KMS-11 (cell line): Measurements from ENCODE around the gene LELP1.
"Not testable (repeated sequence)": the region's sequence is repeated elsewhere in the genome, so short reads cannot be mapped to it uniquely, and the experiment has no call there.

Experiments used
- H2AFZ ChIP-seq: fragments of 200-600 bp; sonication (generic); 2 replicates; pipeline ENCODE4 v1.6.1; 2016; ENCODE audit warnings: antibody characterized with exemption, mixed run types, low read depth
- H3K27ac ChIP-seq: fragments of 200-600 bp; sonication (generic); 2 replicates; pipeline ENCODE4 v1.6.1; 2016; ENCODE audit warnings: mild to moderate bottlenecking, mixed run types
- H3K27me3 ChIP-seq: fragments of 200-600 bp; sonication (generic); 2 replicates; pipeline ENCODE4 v1.6.1; 2017; ENCODE audit warnings: mild to moderate bottlenecking, low read depth, mixed run types, moderate library complexity; ENCODE audit not compliant: insufficient read depth
- H3K36me3 ChIP-seq: fragments of 200-600 bp; sonication (generic); 2 replicates; pipeline ENCODE4 v1.6.1; 2017; ENCODE audit warnings: mild to moderate bottlenecking, mixed run types; ENCODE audit not compliant: insufficient read depth
- H3K4me1 ChIP-seq: fragments of 200-600 bp; sonication (generic); 2 replicates; pipeline ENCODE4 v1.6.1; 2016; ENCODE audit warnings: mild to moderate bottlenecking, low read depth, mixed run types; ENCODE audit not compliant: poor library complexity, severe bottlenecking
- H3K4me2 ChIP-seq: fragments of 200-600 bp; sonication (generic); 2 replicates; pipeline ENCODE4 v1.7.0; 2016; ENCODE audit warnings: mild to moderate bottlenecking, mixed run types
- H3K4me3 ChIP-seq: fragments of 200-600 bp; sonication (generic); IDR thresholded peaks from 2 replicates; pipeline ENCODE4 v1.6.1; 2017; ENCODE audit warnings: low read depth, low read length, mixed read lengths; ENCODE audit not compliant: insufficient read depth
- H3K79me2 ChIP-seq: fragments of 200-600 bp; sonication (generic); 2 replicates; pipeline ENCODE4 v1.6.1; 2016; ENCODE audit warnings: low read depth, mixed run types; ENCODE audit not compliant: insufficient read depth
- H3K9ac ChIP-seq: fragments of 200-600 bp; sonication (generic); 2 replicates; pipeline ENCODE4 v1.6.1; 2016; ENCODE audit warnings: mild to moderate bottlenecking, mixed run types
- H4K20me1 ChIP-seq: fragments of 200-600 bp; sonication (generic); 2 replicates; pipeline ENCODE4 v1.6.1; 2016; ENCODE audit warnings: mild to moderate bottlenecking, mixed run types; ENCODE audit not compliant: insufficient read depth
- CTCF ChIP-seq: fragments of 200-600 bp; sonication (generic); conservative IDR thresholded peaks from 2 replicates; pipeline ENCODE4 v1.6.1; 2017; ENCODE audit warnings: low read depth, mild to moderate bottlenecking, antibody characterized with exemption, low read length, moderate library complexity, mixed read lengths

LELP1 gene

GRCh38 chr1:153217744-153218416 lies 14.7 kb downstream of the LELP1 start:
- Histone ChIP-seq H3K27ac (no peak overlapping the region), H3K4me2 (no peak overlapping the region), H3K79me2 (no peaks in the 10 kb centered on the region), H3K36me3 (no peaks in the 10 kb centered on the region), H4K20me1 (no peaks in the 10 kb centered on the region), H3K4me1 (no peaks in the 10 kb centered on the region), H2AFZ (no peak overlapping the region), H3K4me3 (no peak overlapping the region), H3K9ac (no peak overlapping the region), H3K27me3 (no peaks in the 10 kb centered on the region)
- TF ChIP-seq CTCF: no peak

GRCh38 chr1:153220606-153221303 lies 17.5 kb downstream of the LELP1 start:
- no peak for TF ChIP-seq CTCF

GRCh38 chr1:153223040-153223891 lies 20.0 kb downstream of the LELP1 start:
- peak overlapping the region; percentile 97 for H3K4me3 ChIP-seq
- not testable (repeated sequence) for H3K79me2 ChIP-seq, H4K20me1 ChIP-seq, H3K27me3 ChIP-seq, H3K36me3 ChIP-seq, H3K4me1 ChIP-seq, H3K27ac ChIP-seq
- peak overlapping the region; percentile 29; the same call in 1 of the 2 replicates for H3K9ac ChIP-seq
- H2AFZ ChIP-seq: peak overlapping the region; percentile 83
- H3K4me2 ChIP-seq: peak overlapping the region; percentile 65
- TF ChIP-seq CTCF: peak; percentile 99

More at GRCh38 chr1:153220606-153221303, 17.5 kb downstream of the LELP1 start:
- H3K9ac ChIP-seq: no peak overlapping the region
- peaks cover 9% of the 10 kb centered on the region for H3K4me1 ChIP-seq
- H3K4me2 ChIP-seq: no peak overlapping the region
- H3K27me3 ChIP-seq: no peaks in the 10 kb centered on the region
- H3K4me3 ChIP-seq: no peak overlapping the region
- H2AFZ ChIP-seq: no peak overlapping the region
- H4K20me1 ChIP-seq: no peaks in the 10 kb centered on the region
- H3K36me3 ChIP-seq: no peaks in the 10 kb centered on the region
- no peaks in the 10 kb centered on the region for H3K79me2 ChIP-seq
- no peak overlapping the region for H3K27ac ChIP-seq

- TF ChIP-seq CTCF: no peak
- no peaks in the 10 kb centered on the region for H3K79me2 ChIP-seq
- no peak overlapping the region for H3K9ac ChIP-seq
- no peaks in the 10 kb centered on the region for H3K27me3 ChIP-seq
- H2AFZ ChIP-seq: no peak overlapping the region
- no peak overlapping the region for H3K27ac ChIP-seq
- H3K4me3 ChIP-seq: no peak overlapping the region
- H3K4me1 ChIP-seq: peaks cover 10% of the 10 kb centered on the region
- H4K20me1 ChIP-seq: no peaks in the 10 kb centered on the region
- H3K4me2 ChIP-seq: no peak overlapping the region
- no peaks in the 10 kb centered on the region for H3K36me3 ChIP-seq
These were observed 24.6 kb downstream of the LELP1 start for GRCh38 chr1:153227810-153228209.
